HL-60 (cell line): ENCODE data around the gene HYAL3.

Source experiments
- DNase-seq, 2 experiments: peaks; one replicate each; pipeline ENCODE4 v3.0.0-alpha.2; 2010 to 2020; ENCODE audit warnings: low read depth in 1 of 2, low spot score in 1 of 2
- H3K27ac ChIP-seq: fragments of 250-450 bp; sonication (Bioruptor Pico); replicated peaks from 2 replicates; pipeline ENCODE4 v1.5.1; 2020; ENCODE audit warnings: mild to moderate bottlenecking, moderate library complexity
- H3K27me3 ChIP-seq: fragments of 250-450 bp; sonication (Bioruptor Pico); 2 replicates; pipeline ENCODE4 v1.5.1; 2021; ENCODE audit warnings: mild to moderate bottlenecking, moderate library complexity; ENCODE audit not compliant: insufficient read depth, poor library complexity, severe bottlenecking
- H3K4me3 ChIP-seq: replicated peaks from 2 replicates; pipeline ENCODE4 v1.5.1; 2011; ENCODE audit warnings: mild to moderate bottlenecking, control low read depth, low read length; ENCODE audit not compliant: insufficient read depth
- CTCF ChIP-seq: IDR thresholded peaks from one replicate; pipeline ENCODE4 v1.5.1; 2011; ENCODE audit warnings: low read length, control low read depth, inconsistent platforms; ENCODE audit not compliant: insufficient read depth
- GABPA ChIP-seq: IDR thresholded peaks from 2 replicates; pipeline ENCODE4 v1.6.1; 2012; ENCODE audit warnings: low read depth
- POLR2AphosphoS5 ChIP-seq: IDR thresholded peaks from 2 replicates; pipeline ENCODE4 v1.6.1; 2012; ENCODE audit warnings: low read depth
- SPI1 ChIP-seq: IDR thresholded peaks from 2 replicates; pipeline ENCODE4 v1.6.1; 2012; ENCODE audit warnings: low read depth, mild to moderate bottlenecking, borderline replicate concordance
- TF ChIP-seq, protein P1 (sequence below): IDR thresholded peaks from 2 replicates; pipeline ENCODE4 v1.6.1; 2012; ENCODE audit warnings: low read depth; ENCODE audit not compliant: insufficient replicate concordance

Gene HYAL3

GRCh38 chr3:50334339-50335075 lies 35.3 kb upstream of the HYAL3 start:
- TF ChIP-seq POLR2AphosphoS5 (no peak; the same call in 1 of the 2 replicates), SPI1 (no peak), GABPA (no peak), CTCF (no peak)
- TF ChIP-seq, protein P1, sequence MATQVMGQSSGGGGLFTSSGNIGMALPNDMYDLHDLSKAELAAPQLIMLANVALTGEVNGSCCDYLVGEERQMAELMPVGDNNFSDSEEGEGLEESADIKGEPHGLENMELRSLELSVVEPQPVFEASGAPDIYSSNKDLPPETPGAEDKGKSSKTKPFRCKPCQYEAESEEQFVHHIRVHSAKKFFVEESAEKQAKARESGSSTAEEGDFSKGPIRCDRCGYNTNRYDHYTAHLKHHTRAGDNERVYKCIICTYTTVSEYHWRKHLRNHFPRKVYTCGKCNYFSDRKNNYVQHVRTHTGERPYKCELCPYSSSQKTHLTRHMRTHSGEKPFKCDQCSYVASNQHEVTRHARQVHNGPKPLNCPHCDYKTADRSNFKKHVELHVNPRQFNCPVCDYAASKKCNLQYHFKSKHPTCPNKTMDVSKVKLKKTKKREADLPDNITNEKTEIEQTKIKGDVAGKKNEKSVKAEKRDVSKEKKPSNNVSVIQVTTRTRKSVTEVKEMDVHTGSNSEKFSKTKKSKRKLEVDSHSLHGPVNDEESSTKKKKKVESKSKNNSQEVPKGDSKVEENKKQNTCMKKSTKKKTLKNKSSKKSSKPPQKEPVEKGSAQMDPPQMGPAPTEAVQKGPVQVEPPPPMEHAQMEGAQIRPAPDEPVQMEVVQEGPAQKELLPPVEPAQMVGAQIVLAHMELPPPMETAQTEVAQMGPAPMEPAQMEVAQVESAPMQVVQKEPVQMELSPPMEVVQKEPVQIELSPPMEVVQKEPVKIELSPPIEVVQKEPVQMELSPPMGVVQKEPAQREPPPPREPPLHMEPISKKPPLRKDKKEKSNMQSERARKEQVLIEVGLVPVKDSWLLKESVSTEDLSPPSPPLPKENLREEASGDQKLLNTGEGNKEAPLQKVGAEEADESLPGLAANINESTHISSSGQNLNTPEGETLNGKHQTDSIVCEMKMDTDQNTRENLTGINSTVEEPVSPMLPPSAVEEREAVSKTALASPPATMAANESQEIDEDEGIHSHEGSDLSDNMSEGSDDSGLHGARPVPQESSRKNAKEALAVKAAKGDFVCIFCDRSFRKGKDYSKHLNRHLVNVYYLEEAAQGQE: no peak
- DNase-seq: no peak
- H3K27ac ChIP-seq: no peak overlapping the region
- no peaks in the 10 kb centered on the region for H3K27me3 ChIP-seq
- no peak overlapping the region for H3K4me3 ChIP-seq

- no peak overlapping the region for H3K4me3 ChIP-seq
- DNase-seq: no peak
- no peak overlapping the region for H3K27ac ChIP-seq
- H3K27me3 ChIP-seq: no peaks in the 10 kb centered on the region
- TF ChIP-seq SPI1 (no peak), GABPA (no peak), POLR2AphosphoS5 (no peak; the same call in 1 of the 2 replicates), CTCF (no peak)
- TF ChIP-seq, protein P1: no peak
These were observed 34.6 kb upstream of the HYAL3 start for GRCh38 chr3:50333744-50334328.

DNA sequence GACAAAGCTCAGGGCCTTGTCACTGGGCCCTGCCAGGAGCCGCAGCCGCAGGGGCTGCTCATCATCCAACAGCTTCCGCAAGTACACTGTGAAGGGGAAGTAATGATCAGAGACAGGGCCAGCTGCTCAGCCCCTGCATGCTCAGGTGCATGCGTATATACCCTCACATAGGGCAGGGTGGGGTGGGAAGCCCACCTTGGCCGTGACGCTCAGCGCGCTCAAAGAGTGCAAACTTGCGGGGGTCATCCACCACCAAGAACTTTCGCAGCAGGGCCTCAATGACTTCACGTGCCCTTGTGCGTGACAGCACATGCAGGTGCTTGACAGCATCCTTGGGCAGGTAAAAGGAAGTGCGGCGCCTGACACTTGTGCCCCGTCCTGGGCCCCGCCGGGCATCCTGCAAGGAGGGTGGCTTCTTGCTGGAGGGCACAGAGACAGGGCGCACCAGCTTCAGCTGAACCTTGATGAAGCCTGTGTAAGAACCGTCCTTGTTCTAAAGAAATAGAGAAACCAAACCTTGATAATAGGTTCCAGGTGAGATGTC lies 32.2 kb upstream of the HYAL3 start:
- no peak for DNase-seq
- TF ChIP-seq POLR2AphosphoS5 (no peak), GABPA (no peak), CTCF (no peak), SPI1 (no peak)
- TF ChIP-seq, protein P1: no peak
- H3K4me3 ChIP-seq: no peak overlapping the region
- no peaks in the 10 kb centered on the region for H3K27me3 ChIP-seq
- no peak overlapping the region for H3K27ac ChIP-seq
